ENCODE measurements around the gene DNAH8.
A peak's percentile ranks its signal among the peaks of the same experiment; 100 is the strongest.

DNAH8 gene

DNA sequence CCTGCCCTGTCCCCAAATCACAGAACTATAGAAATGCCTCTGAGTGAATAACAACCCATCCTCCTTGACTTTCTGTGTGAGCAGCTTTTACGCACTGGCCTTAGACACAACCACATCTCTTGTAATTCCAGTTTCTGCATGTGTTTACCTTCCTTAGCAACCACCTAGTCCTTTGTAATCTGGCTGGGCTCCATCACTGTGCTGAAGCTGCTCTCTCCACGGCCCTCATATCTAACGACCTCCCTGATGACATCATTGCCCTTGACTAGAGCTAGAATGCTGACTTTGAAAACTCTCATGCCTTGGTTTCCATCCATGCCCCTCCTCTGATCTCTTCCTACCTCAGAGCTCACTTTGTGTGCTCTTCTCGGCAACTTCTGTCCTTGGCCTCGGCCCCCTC, 303.0 kb downstream of the DNAH8 start:
- no peak for DNase-seq (ENCODE audit: low spot score)

DNA sequence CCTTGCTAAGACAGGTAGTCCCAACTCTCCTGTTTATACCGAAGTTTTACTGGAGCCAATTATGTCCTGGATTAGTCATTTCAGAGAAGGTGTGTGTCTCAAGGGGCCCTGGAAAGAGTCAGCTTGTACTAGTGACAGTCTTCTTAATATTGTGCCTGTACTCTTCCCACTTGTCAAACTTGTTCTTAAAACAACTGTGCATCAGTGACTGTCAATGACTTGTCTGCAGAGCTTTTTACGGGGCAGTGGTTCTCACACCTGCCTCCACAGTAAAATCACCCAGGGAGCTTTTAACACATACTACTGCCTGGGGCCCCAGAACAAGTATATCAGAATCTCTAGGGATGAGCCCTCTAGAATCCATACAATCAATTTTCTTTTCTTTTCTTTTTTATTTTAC, 305.0 kb downstream of the DNAH8 start:
- no peak for DNase-seq (ENCODE audit: low spot score)

GRCh38 chr6:39021041-39021440, 305.9 kb downstream of the DNAH8 start:
- no peak for DNase-seq (ENCODE audit: low spot score)

GRCh38 chr6:39021779-39022178, 306.7 kb downstream of the DNAH8 start:
- no peak for DNase-seq (ENCODE audit: low spot score)

DNA sequence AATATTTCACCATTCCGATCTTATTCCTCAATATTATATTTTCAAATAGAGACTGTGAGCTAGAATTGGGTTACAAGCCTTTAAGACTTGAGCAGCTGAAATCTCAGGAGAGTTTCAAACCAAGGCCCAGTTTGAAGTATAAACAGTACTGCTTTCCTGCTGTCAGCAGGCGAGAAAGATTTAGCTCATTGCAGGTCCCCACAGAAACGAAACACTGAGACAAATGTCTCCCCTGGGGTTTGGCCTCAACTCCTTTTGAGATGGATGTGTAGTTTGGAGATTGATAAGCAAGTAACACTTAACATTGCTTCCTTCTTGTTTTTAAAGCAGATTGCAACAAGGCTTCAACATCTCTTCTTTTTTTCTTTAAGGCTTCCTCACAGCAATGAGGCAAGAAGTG, 311.1 kb downstream of the DNAH8 start:
- DNase-seq (ENCODE audit: low spot score): no peak

DNA sequence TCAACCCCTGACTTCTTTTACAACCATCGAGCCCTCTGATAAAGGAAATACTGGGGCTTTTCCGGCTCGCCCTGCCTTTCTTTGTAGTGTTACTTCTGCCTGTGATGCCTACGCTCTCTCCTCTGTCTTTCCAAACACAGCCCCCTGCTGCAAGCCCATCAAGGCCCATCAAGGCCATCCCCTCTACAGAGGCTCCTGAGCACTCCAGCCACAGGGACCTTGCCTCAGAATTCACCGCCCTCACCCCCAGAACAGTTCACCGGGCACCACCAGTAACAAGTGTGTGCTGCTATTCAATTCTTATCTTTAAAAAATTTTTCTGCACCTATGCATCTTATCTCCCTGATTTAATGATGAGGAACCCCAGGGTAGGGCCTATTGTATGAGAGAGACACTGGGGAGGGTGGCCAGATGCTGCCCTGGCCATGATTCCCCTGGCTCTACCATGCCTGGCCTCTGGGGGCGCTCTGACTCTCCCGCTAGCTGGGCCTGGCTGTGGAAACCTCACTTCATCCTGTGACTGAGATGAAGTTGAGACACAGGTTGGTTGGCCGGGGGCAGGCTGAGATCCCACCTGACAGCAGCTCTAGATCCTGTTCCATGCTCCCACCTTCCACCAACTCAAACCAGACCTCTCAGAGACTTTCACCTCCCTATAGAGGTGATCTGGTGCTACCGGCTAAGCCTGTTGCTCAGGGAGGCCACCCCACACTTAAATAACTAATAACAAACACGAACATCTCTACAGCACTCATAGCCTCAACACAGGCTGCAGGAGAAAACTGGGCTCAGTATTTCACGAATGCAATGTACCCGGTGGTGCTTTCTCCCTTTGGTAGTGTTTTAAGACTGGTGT, 314.3 kb downstream of the DNAH8 start:
- peak; percentile 85 for DNase-seq (ENCODE audit: low spot score)

- no peak for DNase-seq (ENCODE audit: low spot score)
Measured at GRCh38 chr6:39035681-39036080, 320.6 kb downstream of the DNAH8 start.

- no peak for DNase-seq (ENCODE audit: low spot score)
Measured at GRCh38 chr6:39037082-39037508, 322.0 kb downstream of the DNAH8 start.

GRCh38 chr6:39037707-39038106, 322.6 kb downstream of the DNAH8 start:
- DNase-seq (ENCODE audit: low spot score): no peak

GRCh38 chr6:39040080-39040673, 325.1 kb downstream of the DNAH8 start:
- no peak for DNase-seq (ENCODE audit: low spot score)

DNA sequence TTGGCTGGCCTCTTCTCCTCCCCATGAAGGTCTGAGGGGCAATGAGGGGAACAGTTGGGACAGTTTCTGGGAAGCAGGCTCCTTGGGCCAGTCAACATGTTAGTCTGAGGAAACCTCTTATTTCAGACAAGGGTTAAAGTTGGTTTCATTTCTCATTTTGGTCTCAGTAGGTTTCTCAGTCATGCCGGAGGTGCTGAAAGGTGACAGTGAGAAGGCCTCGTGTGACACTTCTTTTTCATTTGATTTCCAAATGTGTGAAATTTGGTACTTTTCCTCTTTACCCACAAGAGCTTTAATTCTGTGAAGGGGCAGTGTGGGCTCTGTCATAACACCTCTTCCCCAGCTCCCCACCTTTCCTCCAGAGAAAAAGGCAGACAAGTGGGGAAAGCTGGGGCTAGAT, 326.0 kb downstream of the DNAH8 start:
- no peak for DNase-seq (ENCODE audit: low spot score)

- DNase-seq (ENCODE audit: low spot score): no peak
Measured at GRCh38 chr6:39043776-39044175, 328.7 kb downstream of the DNAH8 start.

- DNase-seq (ENCODE audit: low spot score): no peak
Measured at GRCh38 chr6:39044181-39044580, 329.1 kb downstream of the DNAH8 start.

DNA sequence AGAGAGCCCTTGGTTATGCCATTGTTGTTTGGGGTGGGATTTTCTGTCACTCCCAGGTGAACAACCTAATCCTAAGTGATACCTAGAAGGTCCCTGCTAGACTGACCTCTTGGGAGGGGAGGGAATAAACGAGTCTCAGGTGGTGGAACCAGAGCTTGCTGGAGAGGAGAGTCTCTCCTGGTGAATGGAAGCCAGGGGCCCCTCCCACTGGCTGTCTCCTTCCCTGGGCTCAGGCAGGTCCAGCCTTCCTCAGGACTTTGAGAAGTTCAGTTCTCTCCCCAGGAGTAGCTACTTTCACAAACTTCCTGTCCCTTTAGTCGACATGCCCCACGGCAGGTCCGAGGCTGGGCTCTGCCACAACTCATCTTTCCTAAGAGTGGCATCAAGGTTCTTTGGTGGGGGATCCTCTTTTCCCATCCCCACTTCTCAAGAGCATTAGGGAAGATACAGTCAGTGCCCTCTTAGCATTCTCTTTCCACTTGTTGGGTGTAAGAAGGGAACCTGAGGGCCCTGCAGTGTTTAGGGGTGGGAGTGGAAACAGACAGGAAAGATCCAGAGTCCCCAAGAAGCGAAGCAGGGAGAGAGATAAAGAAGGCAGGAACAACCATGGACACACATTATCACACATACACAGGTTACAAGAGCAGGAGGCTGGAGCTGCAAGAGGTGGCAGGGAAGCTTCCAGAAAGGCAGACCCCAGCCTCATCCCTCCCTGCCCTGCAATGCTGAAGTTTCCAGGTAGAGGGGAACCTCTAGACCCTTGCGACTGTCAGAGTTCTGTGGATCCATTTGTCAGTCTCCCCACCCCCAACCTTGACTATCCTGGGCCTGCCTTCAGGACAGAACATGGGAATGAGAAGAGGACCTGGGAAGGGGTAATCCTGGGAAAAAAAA, 332.6 kb downstream of the DNAH8 start:
- no peak for DNase-seq (ENCODE audit: low spot score)

GRCh38 chr6:39048481-39049399, 333.6 kb downstream of the DNAH8 start, which contains the start of gene GLP1R:
GLP1R (plus strand) TSS chr6:39048781; CDS start chr6:39048841, 60 bp downstream.
- DNase-seq (ENCODE audit: low spot score): peak; percentile 81

GRCh38 chr6:39049575-39050283, 334.6 kb downstream of the DNAH8 start:
- no peak for DNase-seq (ENCODE audit: low spot score)

GRCh38 chr6:39050453-39051112, 335.5 kb downstream of the DNAH8 start:
- no peak for DNase-seq (ENCODE audit: low spot score)

- DNase-seq (ENCODE audit: low spot score): no peak
Measured at GRCh38 chr6:39051399-39052122, 336.4 kb downstream of the DNAH8 start.

DNA sequence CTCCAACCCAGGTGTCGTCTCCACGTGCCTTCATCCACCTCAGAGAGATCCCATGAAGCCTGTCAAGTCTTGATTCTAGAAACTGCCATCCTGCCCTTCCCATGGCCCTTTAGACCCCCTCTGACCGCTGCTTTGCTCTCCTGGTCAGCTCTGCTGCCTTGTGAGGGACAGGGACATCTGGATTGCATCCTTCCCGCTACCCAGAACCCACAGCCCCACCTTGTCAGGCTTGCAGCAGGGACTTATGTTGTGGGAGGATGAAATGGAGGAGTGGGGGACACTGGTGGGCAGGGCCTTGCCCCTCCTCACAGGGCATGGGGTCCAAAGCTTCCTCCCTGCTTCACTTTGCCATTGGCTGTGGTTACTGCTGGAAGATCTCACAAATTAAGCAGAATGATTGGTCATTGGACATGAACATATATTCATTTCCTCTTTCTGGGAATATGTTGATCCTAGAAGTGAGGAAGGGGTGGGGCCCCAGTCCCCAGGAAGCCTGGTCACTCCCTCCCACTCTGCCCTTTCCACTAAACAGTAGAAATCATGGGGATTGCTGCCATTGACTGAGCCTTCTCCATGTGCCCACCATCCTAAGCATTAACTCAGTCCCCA, 338.0 kb downstream of the DNAH8 start:
- DNase-seq (ENCODE audit: low spot score): no peak

Data from iPS-NIHi11 (cell line).